HUES6 (cell line): Measurements from ENCODE around the gene DCDC2.
A peak's percentile ranks its signal among the peaks of the same experiment; 100 is the strongest.
"Not testable (repeated sequence)": the region's sequence is repeated elsewhere in the genome, so short reads cannot be mapped to it uniquely, and the experiment has no call there.

Source experiments
- H3K27ac ChIP-seq: 2 replicates; pipeline ENCODE4 v1.7.0; 2013; ENCODE audit warnings: low read depth, mild to moderate bottlenecking, low read length, inconsistent platforms
- H3K27me3 ChIP-seq: 2 replicates; pipeline ENCODE4 v1.6.1; 2013; ENCODE audit warnings: low read length; ENCODE audit not compliant: control insufficient read depth, insufficient read depth
- H3K36me3 ChIP-seq: 2 replicates; pipeline ENCODE4 v1.6.1; 2013; ENCODE audit warnings: low read length; ENCODE audit not compliant: control insufficient read depth, insufficient read depth
- H3K4me1 ChIP-seq: 2 replicates; pipeline ENCODE4 v1.6.1; 2013; ENCODE audit warnings: low read length; ENCODE audit not compliant: control insufficient read depth, insufficient read depth
- H3K4me3 ChIP-seq: 2 replicates; pipeline ENCODE4 v1.5.1; 2013; ENCODE audit warnings: low read depth, low read length
- H3K9ac ChIP-seq: one replicate; pipeline ENCODE4 v1.6.1; 2013; ENCODE audit warnings: mild to moderate bottlenecking, low read length
- H3K9me3 ChIP-seq: 2 replicates; pipeline ENCODE4 v1.6.1; 2013; ENCODE audit warnings: low read depth, low read length; ENCODE audit not compliant: control insufficient read depth, insufficient read depth

Gene DCDC2

GRCh38 chr6:24257282-24257681 is 100.6 kb downstream of the DCDC2 start:
- Histone ChIP-seq H3K4me1 (peaks cover 14% of the 10 kb centered on the region), H3K27ac (no peak overlapping the region), H3K27me3 (no peaks in the 10 kb centered on the region), H3K4me3 (no peak overlapping the region), H3K9me3 (0 out of 2 replicates have a peak, but pooled peaks cover 3% of the 10 kb centered on the region), H3K36me3 (no peaks in the 10 kb centered on the region), H3K9ac (no peak overlapping the region)

DNA sequence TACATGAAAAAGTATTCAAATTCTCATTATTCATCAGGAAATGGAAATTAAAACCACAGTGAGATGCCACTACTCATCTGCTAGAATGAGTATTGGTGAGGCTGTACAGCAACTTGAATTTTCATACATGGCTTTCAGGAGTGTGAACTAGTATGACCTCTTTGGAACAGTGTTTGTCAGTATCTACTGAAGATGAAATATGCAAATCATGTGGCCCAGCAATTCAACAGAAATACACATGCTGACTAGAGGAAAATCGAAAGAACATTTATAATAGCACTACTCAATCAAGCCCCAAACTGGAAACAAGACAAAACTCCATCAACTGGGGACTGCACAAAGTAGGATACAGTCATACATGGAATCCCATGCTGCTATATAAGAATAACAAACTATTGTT is 102.2 kb downstream of the DCDC2 start:
- Histone ChIP-seq H3K9me3 (0 out of 2 replicates have a peak, but pooled peaks cover 3% of the 10 kb centered on the region), H3K9ac (no peak overlapping the region), H3K36me3 (no peaks in the 10 kb centered on the region), H3K4me3 (no peak overlapping the region), H3K27ac (no peak overlapping the region), H3K4me1 (peaks cover 18% of the 10 kb centered on the region), H3K27me3 (no peaks in the 10 kb centered on the region)

DNA sequence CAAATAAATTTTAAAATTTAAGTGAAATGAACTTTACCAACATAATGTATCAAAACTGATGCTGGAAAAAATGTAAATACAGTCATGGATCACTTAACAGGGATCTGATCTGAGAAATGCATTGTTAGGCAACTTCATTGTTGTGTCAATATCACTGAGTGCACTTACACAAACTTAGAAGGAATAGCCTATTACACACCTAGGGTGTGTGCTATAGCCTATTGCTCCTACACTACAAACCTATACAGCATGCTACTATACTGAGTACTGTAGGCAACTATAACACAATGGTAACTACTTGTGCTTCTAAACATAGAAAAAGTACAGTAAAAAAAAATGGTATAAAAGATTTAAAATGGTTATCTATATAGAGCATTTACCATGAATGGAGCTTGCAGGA is 104.5 kb downstream of the DCDC2 start:
- Histone ChIP-seq H3K36me3 (no peaks in the 10 kb centered on the region), H3K9ac (no peak overlapping the region), H3K4me3 (no peak overlapping the region), H3K4me1 (peaks cover 22% of the 10 kb centered on the region), H3K27ac (no peak overlapping the region), H3K27me3 (no peaks in the 10 kb centered on the region), H3K9me3 (0 out of 2 replicates have a peak, but pooled peaks cover 2% of the 10 kb centered on the region)

GRCh38 chr6:24252280-24252679 is 105.6 kb downstream of the DCDC2 start:
- H3K4me1 ChIP-seq = peaks cover 22% of the 10 kb centered on the region
- H3K27me3 ChIP-seq = no peaks in the 10 kb centered on the region
- H3K9ac ChIP-seq = no peak overlapping the region

GRCh38 chr6:24251339-24251738 is 106.5 kb downstream of the DCDC2 start:
- H3K9me3 ChIP-seq = no peaks in the 10 kb centered on the region
- no peak overlapping the region for H3K4me3 ChIP-seq

More at GRCh38 chr6:24252280-24252679, 105.6 kb downstream of the DCDC2 start:
- Histone ChIP-seq H3K4me3 (no peak overlapping the region), H3K9me3 (no peaks in the 10 kb centered on the region), H3K27ac (peak overlapping the region; percentile 46; the same call in 1 of the 2 replicates), H3K36me3 (no peaks in the 10 kb centered on the region)

DNA sequence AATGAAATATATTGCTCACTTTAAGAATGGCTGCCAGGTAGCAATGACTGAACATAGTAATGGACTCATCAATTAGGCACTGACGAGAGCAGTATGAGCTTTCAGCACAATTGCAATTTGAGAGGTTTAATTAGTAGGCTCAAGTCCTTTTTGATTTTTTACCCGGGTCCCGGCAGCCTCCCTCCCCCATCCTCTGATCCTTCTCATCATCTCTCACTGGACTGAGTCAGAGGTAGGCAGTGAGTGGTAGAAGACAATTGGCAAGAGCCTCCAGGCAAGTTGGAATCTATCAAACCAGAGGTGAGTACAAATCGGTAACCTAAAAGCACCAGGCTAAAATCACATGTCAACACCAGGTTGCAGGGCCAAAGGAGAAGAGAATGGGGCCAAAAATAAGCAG is 107.9 kb downstream of the DCDC2 start:
- peaks cover 22% of the 10 kb centered on the region for H3K4me1 ChIP-seq
- no peak overlapping the region for H3K4me3 ChIP-seq
- no peak overlapping the region for H3K9ac ChIP-seq
- H3K27ac ChIP-seq = no peak overlapping the region
- H3K9me3 ChIP-seq = no peaks in the 10 kb centered on the region
- H3K27me3 ChIP-seq = no peaks in the 10 kb centered on the region
- H3K36me3 ChIP-seq = no peaks in the 10 kb centered on the region

More at GRCh38 chr6:24251339-24251738, 106.5 kb downstream of the DCDC2 start:
- H3K27me3 ChIP-seq = no peaks in the 10 kb centered on the region
- H3K36me3 ChIP-seq = no peaks in the 10 kb centered on the region
- no peak overlapping the region for H3K9ac ChIP-seq
- H3K27ac ChIP-seq = no peak overlapping the region
- H3K4me1 ChIP-seq = peaks cover 22% of the 10 kb centered on the region

DNA sequence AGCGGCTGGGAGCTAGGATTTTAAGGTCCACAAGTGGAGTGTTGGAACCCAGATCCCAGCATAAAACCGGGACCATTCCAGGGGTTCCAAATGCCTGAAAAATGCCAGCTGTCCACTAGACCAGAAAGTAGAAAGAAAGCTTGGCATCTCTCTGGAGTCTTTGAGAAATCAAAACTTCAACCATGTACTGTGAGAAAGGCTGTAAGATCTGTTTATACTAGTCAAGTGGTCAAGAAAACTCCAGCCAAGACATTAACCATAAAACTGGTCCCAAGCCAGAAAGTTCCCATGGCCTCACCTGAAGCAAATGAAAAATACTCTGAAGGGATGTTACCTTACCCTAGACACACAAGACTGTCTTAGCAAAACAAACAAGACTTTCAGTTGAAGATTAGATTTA is 112.6 kb downstream of the DCDC2 start:
- H3K4me3 ChIP-seq = no peak overlapping the region
- H3K9me3 ChIP-seq = no peaks in the 10 kb centered on the region
- no peaks in the 10 kb centered on the region for H3K27me3 ChIP-seq
- H3K4me1 ChIP-seq = 0 out of 2 replicates have a peak, but pooled peaks cover 7% of the 10 kb centered on the region
- no peak overlapping the region for H3K9ac ChIP-seq
- H3K27ac ChIP-seq = no peak overlapping the region
- H3K36me3 ChIP-seq = no peaks in the 10 kb centered on the region

- H3K9ac ChIP-seq = no peak overlapping the region
- H3K9me3 ChIP-seq = peaks cover 5% of the 10 kb centered on the region; the same call in 1 of the 2 replicates
- H3K4me3 ChIP-seq = no peak overlapping the region
- no peak overlapping the region for H3K27ac ChIP-seq
- H3K4me1 ChIP-seq = 0 out of 2 replicates have a peak, but pooled peaks cover 3% of the 10 kb centered on the region
- no peaks in the 10 kb centered on the region for H3K36me3 ChIP-seq
- no peaks in the 10 kb centered on the region for H3K27me3 ChIP-seq
These were observed 114.9 kb downstream of the DCDC2 start for GRCh38 chr6:24242924-24243323.

- H3K4me1 ChIP-seq, H3K9ac ChIP-seq, H3K4me3 ChIP-seq, H3K27me3 ChIP-seq, H3K36me3 ChIP-seq, H3K27ac ChIP-seq: not testable (repeated sequence)
- H3K9me3 ChIP-seq = peaks cover 11% of the 10 kb centered on the region; the same call in 1 of the 2 replicates
These were observed 116.1 kb downstream of the DCDC2 start for GRCh38 chr6:24241779-24242178.

- H3K4me1 ChIP-seq = 0 out of 2 replicates have a peak, but pooled peaks cover 3% of the 10 kb centered on the region
- H3K4me3 ChIP-seq = no peak overlapping the region
- no peak overlapping the region for H3K27ac ChIP-seq
- peaks cover 11% of the 10 kb centered on the region; the same call in 1 of the 2 replicates for H3K9me3 ChIP-seq
- H3K9ac ChIP-seq = no peak overlapping the region
- H3K36me3 ChIP-seq = no peaks in the 10 kb centered on the region
- H3K27me3 ChIP-seq = no peaks in the 10 kb centered on the region
These were observed 116.9 kb downstream of the DCDC2 start for GRCh38 chr6:24240943-24241342.

DNA sequence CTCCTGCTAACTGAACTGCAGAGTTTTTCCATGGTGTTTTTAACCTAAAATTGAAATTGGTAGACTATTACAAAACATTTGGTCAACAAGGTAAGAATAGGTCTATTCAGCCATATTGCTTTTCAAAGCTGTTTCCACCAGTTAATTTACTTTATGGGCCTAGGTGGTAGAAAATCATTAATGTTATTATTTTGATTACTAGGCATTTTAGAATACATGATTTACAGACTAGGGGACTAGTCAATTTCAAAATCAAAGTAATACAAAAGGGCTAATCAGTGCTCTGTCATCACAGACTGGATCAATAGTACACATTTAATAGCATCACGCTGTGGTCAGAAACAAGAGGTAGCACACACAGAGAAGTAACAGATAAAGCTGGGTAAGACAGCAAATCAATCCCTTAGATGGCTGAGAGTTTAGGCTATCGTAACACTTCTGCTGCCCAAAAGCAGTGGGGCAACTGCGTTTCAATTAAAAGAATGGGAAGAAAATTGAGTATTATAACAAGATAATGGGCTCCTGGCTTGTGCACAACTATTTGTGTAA is 117.4 kb downstream of the DCDC2 start:
- peaks cover 11% of the 10 kb centered on the region; the same call in 1 of the 2 replicates for H3K9me3 ChIP-seq
- H3K27ac ChIP-seq = no peak overlapping the region
- no peak overlapping the region for H3K9ac ChIP-seq
- H3K4me3 ChIP-seq = no peak overlapping the region
- H3K4me1 ChIP-seq = 0 out of 2 replicates have a peak, but pooled peaks cover 3% of the 10 kb centered on the region
- no peaks in the 10 kb centered on the region for H3K27me3 ChIP-seq
- no peaks in the 10 kb centered on the region for H3K36me3 ChIP-seq
